Measurements from ENCODE around the gene CLDN2. TPM values are rescaled to one million over a fixed set of nuclear protein-coding genes. Genes with fewer than 3 reads are reported as not detected.

Gene CLDN2
- total RNA-seq, 4 donors from 2014 or later: 0.11 to 0.17 TPM; not detected in 2

GRCh38 chrX:106955004-106955772 lies 35.0 kb downstream of the CLDN2 start:
- TF ChIP-seq POLR2A (IDR thresholded peaks at IDR 0.05; ENCODE audit: low read depth) (no peak), CTCF (IDR thresholded peaks at IDR 0.05) (no peak), EP300 (IDR thresholded peaks at IDR 0.05) (no peak), POLR2AphosphoS5 (IDR thresholded peaks at IDR 0.05) (no peak)
- H3K4me3 ChIP-seq: no peak overlapping the region
- 75% methylated on average over 1 of the region's 1 CpG for WGBS
- H3K4me1 ChIP-seq: no peaks in the 10 kb centered on the region
- intact Hi-C loops (cut with DNase I): no loop called here
- H3K9me3 ChIP-seq: no peaks in the 10 kb centered on the region
- H3K27ac ChIP-seq (replicated peaks in 1 of 4): no peak overlapping the region
- no peaks in the 10 kb centered on the region for H3K27me3 ChIP-seq
- peaks cover 3 to 31% (median 14%) of the 10 kb centered on the region in 4 donors for H3K36me3 ChIP-seq
- DNase-seq (ENCODE audit: extremely low spot score): no peak

- 55% methylated on average over 1 of the region's 1 CpG for WGBS
- Histone ChIP-seq H3K4me3 (no peak overlapping the region), H3K27ac (replicated peaks in 1 of 4) (no peak overlapping the region), H3K27me3 (no peaks in the 10 kb centered on the region), H3K9me3 (no peaks in the 10 kb centered on the region), H3K36me3 (peaks cover 11 to 46% (median 20%) of the 10 kb centered on the region in 4 donors), H3K4me1 (no peaks in the 10 kb centered on the region)
- intact Hi-C loops (cut with DNase I): no loop called here
- no peak for TF ChIP-seq POLR2A (IDR thresholded peaks at IDR 0.05; ENCODE audit: low read depth)
- TF ChIP-seq POLR2AphosphoS5 (IDR thresholded peaks at IDR 0.05): no peak
- no peak for TF ChIP-seq EP300 (IDR thresholded peaks at IDR 0.05)
- no peak for TF ChIP-seq CTCF (IDR thresholded peaks at IDR 0.05)
- no peak for DNase-seq (ENCODE audit: extremely low spot score)
These were observed 37.7 kb downstream of the CLDN2 start for GRCh38 chrX:106957856-106958255.

GRCh38 chrX:106959901-106960300 lies 39.7 kb downstream of the CLDN2 start:
- intact Hi-C loops (cut with DNase I): no loop called here
- DNase-seq (ENCODE audit: extremely low spot score): no peak
- whole genome bisulfite sequencing: 59% methylated on average over 2 of the region's 2 CpGs

GRCh38 chrX:106963111-106963510 lies 42.9 kb downstream of the CLDN2 start:
- H3K36me3 ChIP-seq: peaks cover 5 to 23% (median 11%) of the 10 kb centered on the region in 4 donors
- H3K4me3 ChIP-seq: no peak overlapping the region
- no peak for DNase-seq (ENCODE audit: extremely low spot score)
- intact Hi-C loops (cut with DNase I): no loop called here
- peaks cover 0 to 5% (median 0%) of the 10 kb centered on the region in 4 donors for H3K9me3 ChIP-seq
- no peaks in the 10 kb centered on the region for H3K27me3 ChIP-seq
- TF ChIP-seq POLR2AphosphoS5 (IDR thresholded peaks at IDR 0.05) (no peak), POLR2A (IDR thresholded peaks at IDR 0.05; ENCODE audit: low read depth) (no peak), CTCF (IDR thresholded peaks at IDR 0.05) (no peak), EP300 (IDR thresholded peaks at IDR 0.05) (no peak)
- H3K27ac ChIP-seq (replicated peaks in 1 of 4): no peak overlapping the region
- no peaks in the 10 kb centered on the region for H3K4me1 ChIP-seq

More at GRCh38 chrX:106959901-106960300, 39.7 kb downstream of the CLDN2 start:
- peaks cover 11 to 40% (median 20%) of the 10 kb centered on the region in 4 donors for H3K36me3 ChIP-seq
- no peaks in the 10 kb centered on the region for H3K4me1 ChIP-seq
- H3K9me3 ChIP-seq: no peaks in the 10 kb centered on the region
- TF ChIP-seq EP300 (IDR thresholded peaks at IDR 0.05) (no peak), POLR2AphosphoS5 (IDR thresholded peaks at IDR 0.05) (no peak), POLR2A (IDR thresholded peaks at IDR 0.05; ENCODE audit: low read depth) (no peak), CTCF (IDR thresholded peaks at IDR 0.05) (no peak)
- no peak overlapping the region for H3K4me3 ChIP-seq
- no peak overlapping the region for H3K27ac ChIP-seq (replicated peaks in 1 of 4)
- no peaks in the 10 kb centered on the region for H3K27me3 ChIP-seq
